ENCODE results near the gene ERBB4.
"Not testable (repeated sequence)": the region's sequence is repeated elsewhere in the genome, so short reads cannot be mapped to it uniquely, and the experiment has no call there.

Gene ERBB4

DNA sequence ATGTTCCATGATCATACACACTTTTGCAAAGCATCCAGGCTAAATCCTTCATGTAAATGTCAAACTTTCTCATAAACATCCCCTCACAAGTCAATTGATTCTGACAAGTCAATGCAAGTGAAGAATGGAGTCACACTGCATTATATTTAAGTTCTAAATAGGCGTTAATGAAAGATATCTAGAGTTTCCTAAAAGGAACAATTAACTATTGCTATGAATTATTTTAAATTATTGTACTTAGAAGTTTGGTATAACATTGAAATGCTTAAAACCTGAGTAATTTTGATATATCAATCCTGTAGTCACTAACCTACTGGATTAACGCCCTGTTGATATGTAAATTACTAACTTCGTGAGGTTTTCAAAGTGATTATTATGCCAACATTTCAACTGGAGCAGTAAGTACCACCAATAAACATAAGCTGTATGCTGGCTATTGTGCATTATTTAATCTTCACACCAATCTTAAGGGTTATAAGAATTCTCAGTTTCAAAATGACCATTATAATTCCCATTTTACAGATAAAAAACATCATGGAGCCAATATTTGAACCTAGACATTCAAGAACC, 884.3 kb downstream of the ERBB4 start:
- DNase-seq: no peak

DNA sequence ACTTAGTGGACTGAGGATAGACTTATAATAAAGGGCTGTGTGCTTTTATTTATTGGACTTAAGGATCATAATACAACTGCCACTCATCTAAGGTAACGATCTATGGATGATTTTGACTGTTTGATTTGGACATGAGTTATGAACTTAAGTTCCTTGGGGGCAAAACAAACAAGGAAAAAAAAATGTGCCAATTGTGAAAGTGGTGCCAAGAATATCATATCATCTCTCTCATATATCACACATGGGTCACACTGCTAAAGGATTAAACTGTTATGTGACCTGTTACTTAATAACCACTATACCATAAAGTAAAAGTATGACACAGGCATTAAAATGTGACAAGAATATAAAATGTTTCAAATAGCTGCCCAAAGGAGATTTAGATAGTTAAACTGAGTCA, 886.3 kb downstream of the ERBB4 start:
- DNase-seq: no peak

DNA sequence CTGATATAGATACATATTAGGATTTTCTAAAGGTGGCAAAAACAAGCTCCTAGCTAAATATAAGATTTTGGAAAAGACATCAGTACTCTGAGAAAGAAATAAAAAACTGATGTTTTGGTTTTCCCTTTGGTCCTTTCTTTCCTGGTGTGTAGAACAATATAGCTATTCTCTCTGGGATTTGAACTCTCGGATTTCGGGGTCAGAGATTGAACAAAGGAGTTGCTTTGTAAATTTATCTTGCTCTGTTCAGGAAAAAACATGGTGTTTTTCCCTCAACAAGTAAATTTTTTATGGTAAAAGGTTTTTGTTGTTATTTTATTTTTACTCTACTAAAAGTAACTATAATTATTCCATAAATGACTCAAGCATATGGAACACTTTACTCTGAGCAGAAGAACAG, 889.3 kb downstream of the ERBB4 start:
- DNase-seq: no peak

DNA sequence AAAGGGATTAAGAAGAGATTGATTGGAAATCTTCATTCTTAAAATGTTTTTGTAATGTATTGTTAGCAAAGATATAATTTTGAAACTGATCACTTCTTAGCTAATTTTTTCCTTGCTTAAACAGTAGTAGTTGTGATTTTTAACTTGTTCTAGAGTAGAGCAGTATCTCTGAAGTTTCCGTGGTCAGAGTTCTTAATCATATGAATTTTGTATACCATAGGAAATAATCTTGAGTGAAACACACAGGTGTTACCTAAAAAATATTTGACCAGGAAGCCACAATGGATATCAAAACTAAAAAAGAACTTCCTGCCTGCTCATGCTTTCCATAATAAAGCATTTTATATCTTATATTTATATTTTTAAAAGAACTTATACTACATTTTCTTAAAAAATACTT, 907.1 kb downstream of the ERBB4 start:
- no peak for DNase-seq

DNA sequence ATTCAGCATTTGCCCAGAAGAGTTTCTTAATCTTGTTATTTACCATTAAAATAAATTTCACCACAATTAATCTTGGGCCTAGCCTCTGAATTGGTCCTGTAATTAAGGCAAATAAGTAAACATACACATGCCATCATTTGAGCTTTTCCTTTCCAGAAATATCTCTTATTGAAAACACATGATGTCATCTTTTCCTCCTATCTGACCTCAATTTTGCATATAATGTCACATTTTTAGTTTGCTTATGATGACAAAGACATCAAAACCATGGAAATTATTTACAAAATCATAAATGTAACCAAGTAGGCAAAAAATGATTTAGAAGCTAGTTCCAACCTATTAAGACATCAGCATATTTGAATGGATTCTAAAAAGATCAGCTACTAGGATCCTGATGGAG, 915.5 kb downstream of the ERBB4 start:
- DNase-seq: no peak

DNA sequence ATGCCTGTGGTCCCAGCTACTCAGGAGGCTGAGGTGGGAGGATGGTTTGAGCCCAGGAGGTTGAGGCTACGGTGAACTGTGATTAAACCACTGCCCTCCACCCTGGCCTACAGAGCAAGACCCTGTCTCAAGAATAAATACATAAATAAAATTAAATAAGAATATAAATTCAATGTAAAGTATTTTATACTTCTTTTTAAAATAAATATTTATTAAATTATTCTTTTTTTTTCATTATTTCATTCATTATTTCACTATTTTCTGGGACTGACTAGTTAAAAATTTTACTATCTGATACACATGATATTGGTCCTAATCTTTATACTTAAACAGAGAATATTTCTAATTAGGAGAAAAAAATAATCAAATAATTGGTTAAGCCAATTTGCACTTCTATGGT, 917.6 kb downstream of the ERBB4 start:
- DNase-seq: no peak

DNA sequence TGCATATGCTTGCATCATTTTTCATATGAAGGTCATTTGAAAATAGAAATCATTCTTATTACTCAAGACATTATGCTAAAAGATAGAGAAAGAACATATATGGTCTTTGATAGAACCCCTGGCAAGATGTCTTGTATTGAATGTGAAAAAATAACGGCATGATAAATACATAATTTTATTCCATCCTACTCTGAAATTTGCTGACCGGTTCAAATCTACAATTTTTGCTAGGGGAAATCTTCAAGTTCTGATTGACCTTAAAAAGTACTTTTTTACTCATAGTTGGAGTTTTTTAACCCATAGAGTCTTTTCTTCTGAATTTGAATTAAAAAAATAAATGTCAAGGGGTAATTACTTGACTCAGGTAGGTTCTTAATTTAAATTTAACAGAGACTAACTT, 920.8 kb downstream of the ERBB4 start:
- DNase-seq: no peak

DNA sequence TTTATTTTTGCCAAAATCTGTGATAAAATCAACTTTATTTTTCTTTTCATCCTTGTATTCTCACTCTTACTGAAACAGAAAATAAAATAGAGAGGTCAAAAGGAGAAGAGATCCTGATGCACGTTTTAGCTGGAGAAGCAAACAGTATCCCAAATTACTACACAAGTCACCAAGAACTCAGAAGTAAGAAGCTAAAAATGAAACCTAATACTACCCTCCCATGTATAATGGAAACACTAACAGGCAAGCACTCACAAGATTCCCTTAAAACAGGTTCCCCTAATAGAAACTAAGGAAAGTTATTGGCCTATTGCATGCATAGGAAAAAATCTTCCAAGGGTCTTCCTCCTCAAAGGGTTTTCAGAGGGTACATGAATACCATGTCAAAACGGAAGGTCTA, 927.0 kb downstream of the ERBB4 start:
- no peak for DNase-seq

DNA sequence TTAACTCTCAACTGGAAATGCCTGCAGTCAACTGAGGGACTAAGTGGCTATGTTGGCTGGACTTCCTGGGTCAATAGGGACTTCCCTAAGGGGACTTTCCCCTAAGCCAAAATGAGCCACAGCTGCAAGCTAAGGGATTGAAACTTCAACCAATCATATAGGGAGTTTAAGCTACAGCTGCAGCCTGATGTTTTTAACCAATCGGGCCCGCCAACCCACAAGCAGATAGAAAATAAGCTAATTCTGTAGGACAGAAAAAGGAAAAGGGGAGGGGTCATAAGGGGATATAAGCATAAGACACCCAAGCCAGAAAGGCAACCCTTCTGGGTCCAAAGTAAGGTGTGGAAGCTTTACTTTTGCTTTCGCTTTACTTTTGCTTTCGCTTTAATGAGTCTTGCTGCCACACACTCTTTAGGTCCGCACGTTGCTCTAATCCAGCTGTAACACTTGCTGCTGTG, 927.5 kb downstream of the ERBB4 start:
- peak; percentile 2 for DNase-seq

DNA sequence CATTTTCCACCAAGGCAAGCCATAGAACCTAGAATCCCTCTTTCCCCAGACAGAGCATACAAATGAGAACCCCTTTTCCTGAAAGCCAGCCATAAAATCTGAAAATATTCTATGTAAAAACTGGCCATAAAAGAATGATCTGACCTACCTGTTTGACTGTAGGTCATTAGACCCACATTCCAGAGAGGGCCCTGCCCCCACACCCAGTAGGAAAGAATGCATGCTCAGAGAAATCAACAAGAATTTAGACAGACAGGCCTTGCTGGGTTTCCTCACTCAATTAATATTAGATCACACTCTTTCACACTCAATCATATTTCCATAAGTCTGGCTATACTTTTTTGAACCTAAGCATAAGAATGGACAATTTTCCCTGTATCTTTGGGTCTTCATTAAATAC, 929.5 kb downstream of the ERBB4 start:
- DNase-seq: no peak

DNA sequence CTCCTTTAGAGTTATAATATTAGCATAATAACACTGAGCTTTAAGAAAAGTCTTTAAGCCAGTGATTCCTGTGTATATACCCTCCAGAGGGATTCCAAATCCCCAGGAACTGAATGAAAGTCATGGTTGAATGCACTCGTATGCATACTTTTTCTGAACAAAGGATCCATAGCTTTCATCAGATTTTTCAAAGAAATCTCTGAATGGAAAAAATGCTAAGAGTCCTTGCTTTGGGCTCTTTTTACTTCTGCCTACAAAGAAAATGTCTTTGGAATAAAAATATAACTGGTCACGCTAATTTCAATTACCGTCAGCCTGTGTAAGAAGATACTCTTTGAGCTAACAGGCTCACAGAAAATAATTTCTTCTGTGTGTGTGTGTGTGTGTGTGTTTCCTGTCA, 939.5 kb downstream of the ERBB4 start:
- DNase-seq: no peak

DNA sequence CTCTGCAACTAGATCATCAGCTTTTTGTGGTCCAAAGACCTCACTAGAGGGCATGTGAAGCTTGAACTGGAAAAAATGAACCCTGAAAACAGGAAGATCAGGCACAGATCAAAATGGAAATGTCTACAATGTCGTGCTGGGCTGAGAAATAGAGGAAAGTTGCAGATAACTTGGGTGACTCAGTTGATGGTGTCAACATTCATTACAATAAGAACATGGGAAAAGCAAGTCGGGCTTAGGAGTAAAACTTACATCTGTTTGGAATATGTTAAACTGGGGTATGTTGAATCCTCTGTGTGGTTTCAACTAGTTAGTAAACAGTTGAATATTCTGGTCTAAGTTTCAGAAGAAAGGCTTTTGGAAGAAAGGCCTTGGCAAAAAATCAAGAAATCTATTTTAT, 940.4 kb downstream of the ERBB4 start:
- DNase-seq: no peak

DNA sequence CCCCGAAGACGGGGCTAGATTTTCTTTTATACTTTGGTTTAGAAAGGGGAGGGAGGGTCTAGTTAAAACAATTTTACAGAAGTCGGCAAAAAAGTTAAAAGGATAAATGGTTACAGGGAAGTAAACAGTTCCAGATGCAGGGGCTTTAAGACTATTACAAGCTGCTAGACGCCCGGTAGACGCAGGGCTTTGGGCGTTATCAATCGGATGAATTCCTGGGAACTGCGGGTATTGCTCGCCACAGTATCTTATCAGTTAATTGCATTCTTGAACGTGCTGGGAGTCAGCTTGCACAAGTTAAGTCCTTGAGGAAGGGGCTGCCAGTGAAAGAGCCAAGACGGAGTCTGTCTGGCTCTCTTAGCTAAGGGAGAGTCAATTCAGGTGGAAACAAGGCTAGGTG, 946.6 kb downstream of the ERBB4 start:
- not testable (repeated sequence) for DNase-seq

DNA sequence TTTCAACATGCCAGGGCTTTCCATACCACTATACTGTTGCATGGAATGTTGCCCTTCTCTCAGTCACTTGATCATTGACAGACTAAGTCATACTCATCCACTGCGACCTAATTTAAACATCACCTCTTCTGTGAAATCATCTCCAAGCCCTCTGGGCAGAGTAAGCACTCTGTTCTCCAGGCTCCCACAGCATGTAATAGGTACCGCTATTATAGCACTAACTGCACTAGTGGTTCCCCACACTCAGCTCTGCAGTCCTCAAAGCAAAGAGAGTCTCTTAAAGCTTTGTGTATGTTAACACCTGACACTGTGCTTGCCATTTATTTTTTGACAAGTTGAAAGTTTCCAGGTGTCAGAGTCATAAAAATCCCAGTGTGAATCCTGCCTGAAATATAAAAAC, 947.2 kb downstream of the ERBB4 start:
- DNase-seq: no peak

DNA sequence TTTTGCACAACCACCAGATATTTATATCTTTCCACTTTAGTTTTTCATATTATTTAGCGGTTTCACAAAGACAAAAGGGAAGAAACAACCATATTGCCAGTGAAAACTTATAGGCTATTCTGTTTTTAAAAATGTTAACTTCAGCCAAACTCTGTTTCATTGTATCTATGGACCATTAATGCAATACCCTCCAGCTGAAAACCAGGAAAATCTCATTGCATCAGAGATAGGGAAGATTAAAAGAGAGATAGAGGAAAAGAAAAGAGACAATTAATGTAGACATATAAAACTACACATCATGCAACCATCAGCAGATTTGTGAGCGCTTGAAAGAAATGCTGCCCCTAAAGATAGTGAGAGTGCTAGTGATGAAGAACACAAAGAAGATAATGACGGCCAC, 970.2 kb downstream of the ERBB4 start:
- no peak for DNase-seq

DNA sequence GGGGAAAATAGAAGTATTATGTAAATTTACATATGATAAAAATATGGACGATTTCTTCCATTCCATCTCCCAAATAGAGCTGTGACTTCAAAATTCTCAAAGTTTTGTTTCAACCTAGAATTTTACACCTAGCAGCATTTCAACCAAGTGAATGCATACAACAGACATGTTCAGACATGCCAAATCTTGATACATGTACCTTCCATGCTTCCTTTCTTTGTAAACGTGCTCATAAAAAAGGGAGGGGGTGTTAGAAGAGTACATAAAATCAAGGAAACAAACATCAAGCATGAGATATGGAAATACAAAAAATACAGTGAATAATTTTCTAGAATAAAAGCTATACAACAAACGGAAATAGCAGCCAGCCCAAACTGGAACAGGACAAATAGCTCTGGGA, 974.2 kb downstream of the ERBB4 start:
- DNase-seq: no peak

DNA sequence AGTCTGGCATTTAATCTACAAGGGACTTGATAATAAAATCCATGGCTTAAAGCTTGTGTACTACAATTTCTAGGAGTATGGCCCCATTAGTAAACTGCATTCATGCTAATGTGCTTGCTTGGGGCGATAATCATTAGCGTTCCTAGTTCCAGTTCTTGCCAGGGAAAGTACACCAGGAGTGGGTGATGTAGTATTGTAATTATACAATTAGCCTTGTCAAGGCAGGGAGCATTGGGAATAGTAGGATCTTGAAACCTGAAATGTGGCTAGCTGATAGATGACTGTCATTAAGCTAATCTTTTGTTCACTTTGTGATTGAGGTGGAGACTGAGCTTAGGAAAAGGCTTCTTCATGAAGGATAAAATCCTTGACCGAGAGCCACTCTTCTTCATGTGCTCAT, 993.0 kb downstream of the ERBB4 start:
- no peak for DNase-seq

DNA sequence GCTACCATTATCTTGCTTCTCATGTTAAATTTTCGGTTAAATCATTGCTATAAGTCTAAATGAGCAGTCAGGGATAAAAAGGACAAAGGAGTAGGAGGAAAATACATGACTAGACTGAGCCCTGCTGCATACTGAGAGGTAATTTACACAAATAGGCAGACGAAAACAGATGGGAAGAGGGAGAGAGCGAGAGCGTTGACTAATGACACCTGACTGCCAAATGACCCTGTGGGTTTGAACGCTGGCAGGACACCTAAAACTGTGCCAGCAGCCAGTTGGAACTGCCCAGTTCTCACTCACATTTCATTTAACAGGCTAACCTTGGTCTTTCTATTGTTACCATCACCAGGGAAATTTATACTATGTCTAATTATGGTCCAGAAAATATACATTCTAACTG, 1004.0 kb downstream of the ERBB4 start:
- no peak for DNase-seq

DNA sequence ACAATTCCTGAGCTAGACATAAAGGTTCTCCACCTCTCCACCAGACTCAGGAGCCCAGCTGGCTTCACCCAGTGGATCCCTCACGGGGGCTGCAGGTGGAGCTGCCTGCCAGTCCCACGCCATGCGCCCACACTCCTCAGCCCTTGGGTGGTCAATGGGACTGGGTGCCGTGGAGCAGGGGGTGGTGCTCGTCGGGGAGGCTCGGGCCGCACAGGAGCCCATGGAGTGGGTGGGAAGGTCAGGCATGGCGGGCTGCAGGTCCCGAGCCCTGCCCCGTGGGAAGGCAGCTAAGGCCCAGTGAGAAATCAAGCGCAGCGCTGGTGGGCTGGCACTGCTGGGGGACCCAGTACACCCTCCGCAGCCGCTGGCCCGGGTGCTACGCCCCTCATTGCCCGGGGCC, 1014.4 kb downstream of the ERBB4 start:
- DNase-seq: not testable (repeated sequence)

DNA sequence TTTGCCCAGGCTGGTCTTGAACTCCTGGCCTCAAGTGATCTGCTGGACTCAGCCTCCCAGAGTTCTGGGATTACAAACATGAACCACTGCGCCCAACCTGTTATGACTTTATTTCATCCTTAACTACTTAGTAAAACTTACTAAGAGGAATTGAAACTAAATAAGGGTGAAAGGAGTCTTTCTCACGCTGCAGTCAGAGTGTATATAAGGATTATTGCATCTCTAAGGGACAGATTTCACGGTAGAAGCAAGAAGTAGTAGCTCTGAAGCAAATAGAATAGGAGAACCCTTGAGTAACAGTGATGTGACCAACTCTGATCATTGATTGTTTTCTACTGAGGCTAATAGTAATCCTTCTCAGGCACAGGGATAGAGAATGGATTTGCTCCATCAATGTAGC, 1022.1 kb downstream of the ERBB4 start:
- DNase-seq: no peak

DNA sequence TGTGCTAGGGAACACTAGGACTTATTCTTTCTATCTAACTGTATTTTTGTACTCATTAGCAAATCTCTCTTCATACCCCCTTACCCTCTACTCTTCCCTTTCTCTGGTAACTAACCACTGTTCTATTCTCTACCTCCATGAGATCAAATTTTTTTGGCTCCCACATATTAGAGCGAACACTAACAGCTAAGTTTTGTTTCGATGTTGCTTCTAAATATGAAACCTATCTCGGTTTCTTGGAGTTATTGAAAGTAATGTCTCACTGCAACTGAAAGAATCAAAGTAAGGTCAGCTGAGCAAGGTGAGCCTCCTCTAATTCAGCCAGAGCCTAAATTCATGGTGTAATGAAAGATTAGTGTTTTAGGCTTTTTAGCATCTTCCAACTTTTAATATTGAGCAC, 1024.6 kb downstream of the ERBB4 start:
- DNase-seq: no peak

DNA sequence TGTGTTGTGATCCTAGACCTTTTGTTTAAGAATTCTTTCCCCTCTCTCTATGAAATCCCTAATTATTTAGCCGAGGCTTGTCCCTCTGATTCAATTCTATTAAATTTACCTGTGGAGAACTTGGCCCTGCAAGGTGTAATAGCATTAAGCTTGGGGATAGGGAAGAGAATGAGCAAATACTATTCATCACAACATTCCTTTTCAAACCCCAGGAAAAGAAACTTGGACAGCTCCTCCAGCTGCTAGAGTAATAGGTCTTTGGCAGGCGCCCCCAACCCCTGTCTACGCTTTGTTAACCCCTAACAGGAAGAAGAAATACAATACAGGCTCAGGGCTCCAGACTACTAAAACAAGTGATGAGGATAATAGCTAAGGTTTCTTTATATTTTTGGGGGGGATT, 1025.2 kb downstream of the ERBB4 start:
- no peak for DNase-seq

DNA sequence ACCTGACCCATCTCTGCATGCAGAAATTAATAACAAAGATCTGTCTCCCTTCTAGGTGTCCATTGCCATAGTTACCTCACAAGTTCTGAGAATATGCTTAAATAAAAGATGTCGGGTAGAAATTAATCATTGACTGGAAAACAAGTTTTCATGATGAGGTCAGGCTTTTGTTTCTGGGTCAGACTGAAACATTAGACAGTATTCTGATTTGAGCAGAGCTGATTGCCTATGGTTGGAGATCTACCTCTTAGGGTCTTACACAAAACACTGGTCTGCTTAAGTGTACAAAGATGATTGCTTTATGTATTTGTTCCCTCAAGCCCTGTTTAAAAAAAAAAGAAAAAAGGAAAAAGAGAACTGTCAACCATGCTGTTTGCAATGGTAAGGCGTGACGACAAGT, 1025.8 kb downstream of the ERBB4 start:
- DNase-seq: no peak

DNA sequence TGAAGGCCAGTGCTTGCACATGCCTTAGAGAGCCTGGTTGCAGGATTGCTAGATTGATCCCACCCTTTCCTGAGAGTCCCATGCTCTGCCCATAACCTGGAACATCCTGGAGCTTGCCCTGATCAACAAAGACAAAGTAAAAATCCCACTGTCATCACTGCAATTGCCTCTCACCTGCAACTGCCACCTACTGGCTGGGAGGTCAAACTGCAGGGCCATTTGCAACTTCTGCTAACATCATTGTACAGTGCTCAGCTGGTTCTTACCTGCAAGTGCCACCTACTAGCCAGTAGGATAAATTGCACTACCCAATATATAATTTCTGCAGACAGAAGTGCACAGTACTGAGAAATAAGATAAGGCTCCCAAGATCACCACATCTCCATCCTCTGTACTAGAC, 1034.7 kb downstream of the ERBB4 start:
- no peak for DNase-seq

DNA sequence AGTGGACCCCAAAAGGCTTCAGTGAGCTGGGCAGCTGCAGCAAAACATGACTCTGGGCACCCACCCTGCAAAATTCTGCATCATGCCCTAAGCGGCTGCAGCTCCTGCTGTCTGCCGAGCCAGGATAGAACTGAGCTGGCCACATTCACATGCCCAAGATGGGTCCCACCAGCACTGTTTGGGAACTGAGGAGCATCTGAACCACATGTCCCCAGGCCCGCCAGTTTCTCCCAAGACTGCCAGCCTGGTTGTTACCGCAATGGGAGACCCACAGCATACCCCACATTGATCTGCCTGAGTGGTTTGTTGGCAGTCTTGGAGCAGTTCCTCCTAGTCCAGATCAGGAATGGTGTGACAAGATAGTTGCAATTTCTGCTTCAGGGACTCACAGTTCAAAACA, 1035.4 kb downstream of the ERBB4 start:
- DNase-seq: no peak
